ENCODE results near the gene TYR.
"Not testable (repeated sequence)": the region's sequence is repeated elsewhere in the genome, so short reads cannot be mapped to it uniquely, and the experiment has no call there.

TYR gene

DNA sequence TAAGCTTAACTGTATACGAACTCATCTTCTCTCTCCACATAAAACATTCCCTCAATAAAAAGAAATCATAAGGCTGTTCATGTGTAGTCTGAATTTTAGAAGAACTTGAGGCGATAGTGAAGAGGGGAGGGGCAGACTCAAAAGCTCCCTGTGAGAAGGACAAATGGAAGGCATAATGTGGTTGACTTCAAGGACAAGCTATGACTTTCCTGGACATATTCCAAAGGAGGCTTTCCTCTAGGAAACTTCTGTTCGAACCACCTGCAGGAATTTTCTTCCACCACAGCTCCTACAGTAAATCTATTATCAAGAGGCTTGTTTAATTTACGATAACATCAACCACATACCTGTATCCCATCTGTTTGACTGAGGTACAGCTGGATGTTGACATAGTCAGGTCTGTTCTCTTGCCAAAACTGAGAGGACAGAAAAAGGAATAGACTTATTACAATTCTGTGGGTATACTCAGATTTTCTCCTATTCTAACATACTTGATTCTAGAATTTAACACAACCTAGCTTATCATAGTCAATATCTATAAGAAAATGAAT lies 159.5 kb downstream of the TYR start:
- DNase-seq (ENCODE audit: low read depth, low spot score); H3K4me3 ChIP-seq (ENCODE audit: low read length): not testable (repeated sequence)

- H3K4me3 ChIP-seq (ENCODE audit: low read length); DNase-seq (ENCODE audit: low read depth, low spot score): not testable (repeated sequence)
These were observed 160.4 kb downstream of the TYR start for GRCh38 chr11:89338073-89338472.

GRCh38 chr11:89340450-89340849 lies 162.8 kb downstream of the TYR start:
- not testable (repeated sequence) for H3K4me3 ChIP-seq (ENCODE audit: low read length); DNase-seq (ENCODE audit: low read depth, low spot score)

GRCh38 chr11:89342880-89343572 lies 165.4 kb downstream of the TYR start:
- DNase-seq (ENCODE audit: low read depth, low spot score); H3K4me3 ChIP-seq (ENCODE audit: low read length): not testable (repeated sequence)

All from Jurkat, Clone E6-1 (cell line).